Activated CD8-positive, alpha-beta memory T cell treated with anti-CD3 and anti-CD28 coated beads, Interleukin-2, amount 10 ng/mL, durations not matched to agents 7 days and 5 days (primary cell): Measurements from ENCODE around the gene C1RL. TPM values are rescaled to one million over a fixed set of nuclear protein-coding genes. Genes with fewer than 3 reads are reported as not detected.
"Not testable (repeated sequence)": the region's sequence is repeated elsewhere in the genome, so short reads cannot be mapped to it uniquely, and the experiment has no call there.

Experiments
- ATAC-seq: fragments of 150-1000 bp; cut with Tn5 transposase; one replicate; pipeline ENCODE4 v1.10.0; 2021; ENCODE audit warnings: moderate library complexity
- CTCF ChIA-PET: fragments of 350-600 bp; sonication (Branson Sonifier 250); formaldehyde crosslinking; loops from one replicate; lab custom pipeline; 2021; ENCODE audit warnings: antibody characterized with exemption; lab: Charles Lee
- DNase-seq: peaks from one replicate; pipeline ENCODE4 v3.0.0-alpha.2; 2020
- H3K27ac Mint-ChIP-seq: one replicate; pipeline ENCODE4 v1.8.0; 2021; ENCODE audit warnings: mild to moderate bottlenecking, mixed read lengths
- H3K27me3 Mint-ChIP-seq: one replicate; pipeline ENCODE4 v1.8.0; 2021; ENCODE audit warnings: mixed read lengths
- H3K36me3 Mint-ChIP-seq: one replicate; pipeline ENCODE4 v1.8.0; 2021; ENCODE audit warnings: mild to moderate bottlenecking, mixed read lengths
- H3K4me1 Mint-ChIP-seq: one replicate; pipeline ENCODE4 v1.8.0; 2021; ENCODE audit warnings: mixed read lengths
- H3K4me3 Mint-ChIP-seq: one replicate; pipeline ENCODE4 v1.8.0; 2021; ENCODE audit warnings: mild to moderate bottlenecking, moderate library complexity, mixed read lengths
- H3K9me3 Mint-ChIP-seq: one replicate; pipeline ENCODE4 v1.8.0; 2022; ENCODE audit warnings: low read depth, mixed read lengths
- total RNA-seq, 2 experiments: library from RNA; stranded (reverse); gene quantifications; one replicate each; pipeline ENCODE4 v1.2.3, GENCODE V29; 2021

C1RL gene
- total RNA-seq, 2 experiments from 2014 or later: 21.8 to 27.4 TPM

DNA sequence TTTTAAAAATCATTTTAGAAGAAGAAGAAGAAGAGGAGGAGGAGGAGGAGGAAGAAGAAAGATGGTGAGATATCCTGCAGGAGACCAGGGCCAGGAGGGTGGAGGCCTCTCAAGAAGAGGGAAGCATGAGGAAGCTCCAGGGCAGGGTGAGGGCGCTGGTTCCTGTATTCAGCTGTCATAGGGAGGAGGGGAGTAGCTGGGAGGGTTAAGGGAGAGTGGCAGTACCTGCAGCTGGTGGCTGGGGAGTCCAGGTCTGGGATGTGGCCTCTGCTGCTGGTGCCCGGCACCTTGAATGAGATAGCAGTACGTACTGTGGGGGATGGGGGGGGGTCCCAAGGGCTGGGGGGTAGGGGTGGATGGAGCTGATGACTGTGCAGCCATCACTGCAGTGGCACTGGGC is 9.9 kb upstream of the C1RL start:
- CTCF ChIA-PET: interaction anchor here (2.3 kb wide), 1 partner anchor 11 kb away, joined by 13 read pairs; the partner anchor contains the start of gene C1RL
- no peak overlapping the region for H3K27ac Mint-ChIP-seq
- peaks cover 2% of the 10 kb centered on the region for H3K4me1 Mint-ChIP-seq
- H3K36me3 Mint-ChIP-seq: peaks cover 8% of the 10 kb centered on the region
- H3K9me3 Mint-ChIP-seq: no peaks in the 10 kb centered on the region
- H3K27me3 Mint-ChIP-seq: no peaks in the 10 kb centered on the region
- H3K4me3 Mint-ChIP-seq: no peak overlapping the region
- ATAC-seq (no peak), DNase-seq (no peak)

DNA sequence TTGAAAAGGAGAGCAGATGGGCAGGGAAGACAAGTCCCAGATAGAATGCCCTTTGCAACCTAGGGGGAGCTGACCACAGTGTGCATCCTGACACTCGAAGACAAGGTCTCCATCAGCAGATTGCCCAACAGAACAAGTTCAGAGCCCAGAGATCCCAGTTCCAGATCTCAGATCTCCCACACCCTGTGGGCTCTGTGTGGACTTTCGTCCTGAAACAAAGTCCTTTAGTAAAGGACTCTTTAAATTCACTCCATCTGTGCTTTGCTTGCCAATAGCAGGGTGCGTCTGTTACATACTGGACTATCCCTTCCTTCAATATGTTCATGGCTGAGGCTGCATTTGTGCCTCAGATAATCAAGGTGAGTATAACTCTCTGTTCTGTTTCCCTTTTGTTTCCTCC is 8.7 kb upstream of the C1RL start:
- DNase-seq: no peak
- ATAC-seq: no peak
- H3K27me3 Mint-ChIP-seq: no peaks in the 10 kb centered on the region
- H3K4me1 Mint-ChIP-seq: peaks cover 9% of the 10 kb centered on the region
- CTCF ChIA-PET: interaction anchor here (1.3 to 2.3 kb wide), 2 partner anchors 9 to 173 kb away, joined by 4 to 13 read pairs; partner anchors contain the start of gene C1RL
- no peaks in the 10 kb centered on the region for H3K9me3 Mint-ChIP-seq
- no peak overlapping the region for H3K4me3 Mint-ChIP-seq
- peaks cover 8% of the 10 kb centered on the region for H3K36me3 Mint-ChIP-seq
- no peak overlapping the region for H3K27ac Mint-ChIP-seq

DNA sequence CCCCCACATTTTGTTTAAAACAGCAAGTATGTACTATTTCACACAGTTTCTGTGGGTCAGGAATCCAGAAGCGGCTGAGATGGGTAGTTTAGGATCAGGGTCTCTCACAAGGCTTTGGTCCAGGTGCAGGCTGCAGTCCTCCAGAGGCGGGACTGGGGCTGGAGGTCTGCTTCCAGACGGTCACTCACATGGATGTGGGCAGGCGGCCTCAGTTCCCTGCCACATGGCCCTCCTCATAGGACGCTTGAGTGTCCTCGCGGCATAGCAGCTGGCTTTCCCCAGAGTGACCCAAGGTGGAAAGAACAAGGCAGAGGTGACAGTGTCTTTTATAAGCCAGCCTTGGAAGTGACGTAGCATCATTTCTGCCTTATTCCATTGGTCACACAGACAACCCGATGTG is 7.9 kb upstream of the C1RL start:
- Mint-ChIP-seq H3K4me1 (peaks cover 11% of the 10 kb centered on the region), H3K36me3 (peaks cover 8% of the 10 kb centered on the region), H3K27me3 (no peaks in the 10 kb centered on the region), H3K27ac (no peak overlapping the region), H3K9me3 (no peaks in the 10 kb centered on the region), H3K4me3 (no peak overlapping the region)
- DNase-seq (no peak), ATAC-seq (no peak)
- CTCF ChIA-PET: interaction anchor here (1.3 kb wide), 1 partner anchor 172 kb away, joined by 4 read pairs; no protein-coding TSS in a partner anchor

DNA sequence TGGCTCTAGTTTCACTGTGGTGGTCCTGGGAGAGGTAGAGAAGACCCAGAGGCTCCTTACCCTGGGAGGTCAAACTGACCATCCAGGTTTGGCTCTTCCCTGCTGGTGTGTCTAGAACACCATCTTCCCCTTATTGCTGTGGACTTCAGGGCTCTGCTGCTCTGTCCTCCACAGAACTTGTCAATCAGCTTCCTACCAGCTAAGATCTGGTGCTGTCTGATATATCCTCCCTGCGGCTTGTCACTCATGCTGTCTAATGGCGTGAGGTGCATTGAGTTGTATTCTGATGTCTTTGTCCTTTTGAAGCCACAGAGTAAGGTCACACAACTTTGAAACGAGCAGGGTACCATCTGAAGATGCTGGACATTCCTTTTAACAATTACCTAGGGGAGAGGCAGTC is 7.2 kb upstream of the C1RL start:
- ATAC-seq: no peak
- Mint-ChIP-seq H3K36me3 (peaks cover 8% of the 10 kb centered on the region), H3K9me3 (no peaks in the 10 kb centered on the region), H3K27ac (no peak overlapping the region), H3K27me3 (no peaks in the 10 kb centered on the region), H3K4me1 (peaks cover 14% of the 10 kb centered on the region), H3K4me3 (no peak overlapping the region)
- DNase-seq: no peak
- CTCF ChIA-PET: interaction anchor here (1.2 to 1.3 kb wide), 2 partner anchors 23 to 171 kb away, joined by 3 to 4 read pairs; no protein-coding TSS in a partner anchor

DNA sequence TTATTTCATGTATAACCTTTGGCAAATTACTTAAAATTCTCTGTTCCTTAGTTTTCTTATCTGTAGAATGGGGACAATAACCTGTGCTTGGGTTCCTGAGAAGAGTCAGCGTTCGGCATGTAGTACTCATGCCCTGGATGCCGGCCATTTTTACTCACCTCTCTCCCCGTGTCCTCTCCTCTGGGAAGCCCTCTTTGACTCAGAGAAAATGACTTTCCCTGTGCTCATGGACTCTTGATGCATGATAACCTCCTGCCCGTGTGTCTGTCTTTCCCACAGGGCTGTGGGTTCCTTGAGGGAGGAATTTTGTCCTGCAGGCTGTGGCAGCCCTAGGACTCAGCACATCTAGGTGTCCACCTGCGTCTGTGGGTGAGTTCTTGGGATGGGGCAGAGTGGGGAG is 5.8 kb upstream of the C1RL start:
- Mint-ChIP-seq H3K9me3 (no peaks in the 10 kb centered on the region), H3K4me3 (no peak overlapping the region), H3K27ac (no peak overlapping the region), H3K27me3 (no peaks in the 10 kb centered on the region), H3K36me3 (peaks cover 8% of the 10 kb centered on the region), H3K4me1 (peaks cover 26% of the 10 kb centered on the region)
- CTCF ChIA-PET: interaction anchor here (2.5 kb wide), 1 partner anchor 10 kb away, joined by 10 read pairs; no protein-coding TSS in a partner anchor
- DNase-seq: no peak
- ATAC-seq: no peak

DNA sequence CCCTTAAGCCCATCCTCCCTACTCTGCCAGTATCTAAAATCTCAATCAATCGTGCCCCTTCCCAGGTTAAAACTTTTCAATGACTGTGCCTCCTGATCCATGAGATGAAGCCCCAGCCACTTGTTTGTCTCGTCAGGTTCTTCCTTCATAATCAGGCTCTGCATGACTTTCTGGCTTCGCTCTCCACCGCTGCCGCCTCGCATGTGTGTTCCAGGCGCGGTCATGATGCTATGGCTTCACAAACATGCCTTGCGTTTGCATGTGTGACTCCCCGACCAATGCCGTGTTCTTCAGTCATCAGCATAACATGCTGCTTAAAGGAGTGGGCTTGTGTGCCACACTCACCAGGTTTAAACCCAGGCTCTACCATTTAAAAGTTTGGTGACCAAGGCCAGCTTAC is 5.0 kb upstream of the C1RL start:
- peaks cover 33% of the 10 kb centered on the region for H3K4me1 Mint-ChIP-seq
- H3K9me3 Mint-ChIP-seq: no peaks in the 10 kb centered on the region
- no peak overlapping the region for H3K4me3 Mint-ChIP-seq
- H3K27ac Mint-ChIP-seq: no peak overlapping the region
- DNase-seq: no peak
- no peak for ATAC-seq
- peaks cover 8% of the 10 kb centered on the region for H3K36me3 Mint-ChIP-seq
- H3K27me3 Mint-ChIP-seq: no peaks in the 10 kb centered on the region
- CTCF ChIA-PET: interaction anchor here (0.9 to 4.0 kb wide), 16 partner anchors 11 to 964 kb away, joined by 3 to 25 read pairs (median 8); partner anchors contain the start of genes C12orf57, CLSTN3, LPCAT3 and RNU7-1

DNA sequence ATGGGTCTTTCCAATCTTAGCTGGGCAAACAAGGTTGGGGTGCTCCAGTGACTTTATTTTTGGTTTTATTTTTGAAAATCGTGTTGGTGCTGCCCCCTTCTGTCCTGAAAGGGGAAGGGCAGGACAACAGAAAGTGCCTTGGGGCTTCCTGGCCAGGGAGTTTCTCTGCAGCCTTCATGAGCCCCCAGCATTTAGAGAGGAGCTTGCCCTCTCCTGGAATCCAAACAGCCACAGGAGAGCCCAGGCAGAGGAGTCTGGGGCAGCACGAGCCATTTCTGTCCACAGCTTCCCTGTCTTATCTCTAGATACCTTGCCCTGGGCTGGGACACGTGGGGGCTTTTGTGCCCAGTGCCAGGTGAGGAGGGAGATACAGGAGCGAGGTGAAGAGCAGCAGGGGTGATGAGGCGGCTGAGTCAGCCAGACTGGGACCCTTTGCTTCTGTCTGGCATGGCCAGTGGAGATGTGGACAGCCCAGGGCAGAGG is 4.4 kb upstream of the C1RL start:
- Mint-ChIP-seq H3K9me3 (no peaks in the 10 kb centered on the region), H3K4me3 (no peak overlapping the region), H3K27me3 (no peaks in the 10 kb centered on the region), H3K36me3 (peaks cover 8% of the 10 kb centered on the region), H3K4me1 (peaks cover 33% of the 10 kb centered on the region), H3K27ac (peak overlapping the region; percentile 59)
- CTCF ChIA-PET: interaction anchor here (0.7 to 4.0 kb wide), 36 partner anchors 9 to 965 kb away, joined by 3 to 25 read pairs (median 4); partner anchors contain the start of genes C12orf57, CLSTN3, COPS7A and LPCAT3
- no peak for ATAC-seq
- DNase-seq: peak; percentile 61

DNA sequence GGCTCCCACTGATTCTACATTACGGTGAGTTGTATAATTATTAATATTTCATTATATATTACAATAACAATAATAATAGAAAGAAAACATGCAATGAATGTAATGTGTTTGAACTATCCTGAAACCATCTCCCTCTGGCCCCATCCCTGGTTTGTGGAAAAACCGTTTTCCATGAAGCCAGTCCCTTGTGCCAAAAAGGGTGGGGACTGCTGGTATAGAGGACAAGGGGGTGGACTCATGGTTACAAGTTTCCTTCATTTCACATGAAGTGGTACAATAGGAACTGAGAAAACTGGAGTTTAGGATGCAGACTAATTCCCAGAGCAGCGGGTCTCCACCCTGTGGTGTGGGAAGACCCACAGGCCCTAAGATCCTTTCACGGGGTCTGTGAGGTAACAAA is 3.0 kb upstream of the C1RL start:
- H3K36me3 Mint-ChIP-seq: peaks cover 12% of the 10 kb centered on the region
- ATAC-seq: no peak
- CTCF ChIA-PET: interaction anchor here (1.0 to 4.0 kb wide), 19 partner anchors 9 to 526 kb away, joined by 3 to 25 read pairs (median 4); partner anchors contain the start of genes C12orf57, RBP5 and RNU7-1

DNA sequence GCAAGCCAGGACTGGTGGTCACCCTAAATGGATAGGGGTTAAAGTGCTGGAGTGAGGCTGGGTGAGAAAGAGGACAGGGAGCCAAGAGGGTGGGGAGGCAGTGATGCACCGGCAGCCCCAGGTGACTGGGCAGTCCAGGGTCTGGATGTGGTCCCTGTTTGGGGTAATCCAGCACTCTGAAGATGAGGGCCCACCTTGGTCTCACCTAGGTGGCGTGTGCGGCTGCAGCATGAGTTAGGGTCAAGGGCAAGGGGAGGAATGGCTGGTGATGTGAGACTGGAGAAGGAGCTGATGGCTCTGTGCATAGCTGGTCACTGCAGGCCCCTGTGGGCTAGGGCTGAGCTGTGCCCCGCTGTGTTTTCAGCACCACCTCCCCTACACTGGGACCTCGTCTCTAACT is 1.6 kb upstream of the C1RL start:
- DNase-seq: no peak
- no peak for ATAC-seq
- H3K27me3 Mint-ChIP-seq: no peaks in the 10 kb centered on the region
- peaks cover 21% of the 10 kb centered on the region for H3K36me3 Mint-ChIP-seq
- H3K4me3 Mint-ChIP-seq: no peak overlapping the region
- H3K27ac Mint-ChIP-seq: no peak overlapping the region
- H3K9me3 Mint-ChIP-seq: peaks cover 11% of the 10 kb centered on the region
- H3K4me1 Mint-ChIP-seq: peaks cover 50% of the 10 kb centered on the region
- CTCF ChIA-PET: interaction anchor here (1.0 to 4.0 kb wide), 10 partner anchors 12 to 173 kb away, joined by 3 to 25 read pairs (median 4); partner anchors contain the start of genes C12orf57, LPCAT3, RBP5 and RNU7-1

More for the DNA sequence above, 3.0 kb upstream of the C1RL start:
- Mint-ChIP-seq H3K4me1 (peaks cover 39% of the 10 kb centered on the region), H3K27me3 (no peaks in the 10 kb centered on the region), H3K27ac (no peak overlapping the region), H3K4me3 (no peak overlapping the region), H3K9me3 (no peaks in the 10 kb centered on the region)
- DNase-seq: no peak

DNA sequence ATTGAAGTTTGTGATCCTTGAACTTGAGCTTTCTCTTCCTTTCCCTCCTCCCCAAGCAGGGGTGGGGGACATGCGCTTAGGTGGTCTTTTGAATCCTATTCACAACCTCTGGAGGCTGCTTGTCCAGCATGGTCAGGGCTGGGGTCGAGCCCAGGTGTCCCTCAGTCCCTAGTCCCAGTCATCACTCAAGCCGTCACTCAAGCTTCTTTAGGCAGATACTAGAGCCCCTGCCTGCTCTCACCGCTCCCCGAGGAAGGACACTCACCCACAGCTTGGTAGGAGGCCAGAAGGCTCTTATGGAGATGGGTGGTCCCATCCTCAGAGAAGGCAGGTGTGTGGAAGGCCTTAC is 532 bp upstream of the C1RL start:
- H3K27ac Mint-ChIP-seq: peak overlapping the region; percentile 57
- CTCF ChIA-PET: interaction anchor here (0.6 to 3.7 kb wide), 31 partner anchors 9 to 259 kb away, joined by 3 to 51 read pairs (median 5); partner anchors contain the start of genes C12orf57, C1R, CDCA3 and LPCAT3
- H3K27me3 Mint-ChIP-seq: no peaks in the 10 kb centered on the region
- H3K36me3 Mint-ChIP-seq: peaks cover 25% of the 10 kb centered on the region
- peaks cover 14% of the 10 kb centered on the region for H3K9me3 Mint-ChIP-seq
- peak overlapping the region; percentile 99 for H3K4me3 Mint-ChIP-seq
- no peak for ATAC-seq
- H3K4me1 Mint-ChIP-seq: peaks cover 53% of the 10 kb centered on the region
- no peak for DNase-seq

DNA sequence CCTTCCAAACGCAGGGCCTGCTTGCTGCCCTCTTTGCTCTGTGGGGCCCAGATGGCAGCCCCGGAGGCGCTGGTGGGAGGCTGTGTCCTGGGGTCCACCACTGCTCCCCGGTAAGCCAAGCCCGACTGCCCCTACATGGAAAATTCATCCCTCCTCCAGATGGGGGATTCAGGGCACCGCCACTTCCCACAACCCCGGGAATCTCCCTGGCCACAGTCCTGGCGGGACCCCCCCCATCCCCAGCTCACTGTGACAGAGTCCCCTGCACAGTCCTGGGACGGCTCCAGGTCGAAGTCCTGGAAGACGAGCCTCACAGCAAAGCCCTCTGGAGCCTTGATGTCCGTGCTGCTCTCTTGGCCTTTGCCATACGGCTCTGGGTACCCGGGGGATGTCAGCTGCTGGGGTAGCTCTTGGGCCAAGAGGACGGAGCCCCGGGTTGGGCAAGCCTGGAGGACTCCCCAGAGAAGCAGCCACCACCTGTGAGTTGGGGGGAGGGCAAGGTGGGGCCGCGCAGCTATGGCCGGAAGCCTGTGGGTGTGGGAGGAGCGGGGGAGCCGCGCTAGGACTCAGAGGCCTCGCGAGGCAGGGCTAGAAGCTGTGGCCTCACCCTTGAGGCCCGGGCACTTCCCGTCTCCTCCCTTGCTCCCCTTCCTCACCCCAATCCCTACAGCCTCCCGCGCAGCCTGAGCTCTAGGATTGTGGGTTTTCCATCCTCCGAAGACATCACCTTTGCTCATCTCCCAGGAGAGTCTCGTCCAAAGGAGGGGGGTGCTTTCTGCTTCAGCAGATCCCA is 815 bp downstream of the C1RL start:
- CTCF ChIA-PET: interaction anchor here (0.6 to 3.7 kb wide), 41 partner anchors 9 to 842 kb away, joined by 3 to 51 read pairs (median 6); partner anchors contain the start of genes C12orf57, C1R, CDCA3 and ENO2
- ATAC-seq (peak; percentile 97), DNase-seq (peak; percentile 93)
- Mint-ChIP-seq H3K4me3 (peak overlapping the region; percentile 99), H3K9me3 (peaks cover 14% of the 10 kb centered on the region), H3K27ac (peak overlapping the region; percentile 97), H3K36me3 (peaks cover 30% of the 10 kb centered on the region), H3K27me3 (no peaks in the 10 kb centered on the region), H3K4me1 (peaks cover 55% of the 10 kb centered on the region)

DNA sequence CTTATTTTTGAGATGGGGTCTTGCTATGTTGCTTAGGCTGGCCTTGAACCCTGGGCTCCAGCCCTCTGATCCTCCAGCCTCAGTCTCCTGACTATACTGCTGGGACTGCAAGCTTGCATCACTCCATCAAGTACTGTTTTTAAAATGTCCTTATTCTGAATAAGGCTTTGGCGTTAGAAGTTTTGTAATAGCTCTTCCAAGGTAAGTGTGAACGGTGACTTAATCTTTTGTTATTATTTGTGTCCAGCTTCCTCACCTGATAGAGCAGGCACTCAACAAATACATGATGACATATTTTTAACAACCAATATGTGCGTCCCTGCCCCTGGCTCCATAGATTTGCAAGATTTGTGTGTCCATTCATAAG is 1.4 kb downstream of the C1RL start:
- ATAC-seq (no peak), DNase-seq (no peak)
- Mint-ChIP-seq H3K27ac (peak overlapping the region; percentile 97), H3K9me3 (peaks cover 14% of the 10 kb centered on the region), H3K27me3 (no peaks in the 10 kb centered on the region), H3K36me3 (peaks cover 30% of the 10 kb centered on the region), H3K4me1 (peaks cover 56% of the 10 kb centered on the region), H3K4me3 (peak overlapping the region; percentile 99)
- CTCF ChIA-PET: interaction anchor here (1.1 to 3.7 kb wide), 25 partner anchors 8 to 235 kb away, joined by 3 to 51 read pairs (median 7); partner anchors contain the start of genes C12orf57, ENO2, LPCAT3 and PEX5

DNA sequence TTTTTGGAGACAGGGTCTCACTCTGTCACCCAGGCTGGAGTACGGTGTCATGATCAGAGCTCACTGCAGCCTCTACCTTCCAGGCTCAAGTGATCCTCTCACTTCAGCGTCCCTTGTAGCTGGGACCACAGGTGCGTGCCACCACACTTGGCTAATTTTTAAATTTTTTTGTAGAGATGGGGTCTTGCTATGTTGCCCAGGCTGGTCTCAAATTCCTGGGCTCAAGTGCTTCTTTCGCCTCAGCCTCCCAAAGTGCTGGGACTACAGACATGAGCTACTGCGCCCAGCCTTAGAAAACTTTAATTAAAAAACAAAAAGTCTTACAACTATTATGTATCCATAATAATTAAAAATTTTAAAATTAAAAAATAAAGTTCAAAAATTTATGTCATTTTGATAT is 1.8 kb downstream of the C1RL start:
- Mint-ChIP-seq H3K36me3 (peaks cover 30% of the 10 kb centered on the region), H3K4me1 (peaks cover 60% of the 10 kb centered on the region), H3K9me3 (peaks cover 14% of the 10 kb centered on the region)
- not testable (repeated sequence) for H3K27ac Mint-ChIP-seq, H3K27me3 Mint-ChIP-seq, ATAC-seq, DNase-seq, H3K4me3 Mint-ChIP-seq
- CTCF ChIA-PET: interaction anchor here (1.1 to 3.7 kb wide), 21 partner anchors 8 to 216 kb away, joined by 3 to 51 read pairs (median 7); partner anchors contain the start of genes C12orf57, ENO2, LPCAT3 and PEX5
